HG02763 (cell line): ENCODE measurements around the gene SCN9A.
"Not testable (repeated sequence)": the region's sequence is repeated elsewhere in the genome, so short reads cannot be mapped to it uniquely, and the experiment has no call there.

Experiments used
- ATAC-seq: cut with Tn5 transposase; IDR thresholded peaks from one replicate; pipeline ENCODE4 v1.9.1; 2021; ENCODE audit warnings: mild to moderate bottlenecking, moderate library complexity; ENCODE audit not compliant: unreplicated experiment

The SCN9A gene

DNA sequence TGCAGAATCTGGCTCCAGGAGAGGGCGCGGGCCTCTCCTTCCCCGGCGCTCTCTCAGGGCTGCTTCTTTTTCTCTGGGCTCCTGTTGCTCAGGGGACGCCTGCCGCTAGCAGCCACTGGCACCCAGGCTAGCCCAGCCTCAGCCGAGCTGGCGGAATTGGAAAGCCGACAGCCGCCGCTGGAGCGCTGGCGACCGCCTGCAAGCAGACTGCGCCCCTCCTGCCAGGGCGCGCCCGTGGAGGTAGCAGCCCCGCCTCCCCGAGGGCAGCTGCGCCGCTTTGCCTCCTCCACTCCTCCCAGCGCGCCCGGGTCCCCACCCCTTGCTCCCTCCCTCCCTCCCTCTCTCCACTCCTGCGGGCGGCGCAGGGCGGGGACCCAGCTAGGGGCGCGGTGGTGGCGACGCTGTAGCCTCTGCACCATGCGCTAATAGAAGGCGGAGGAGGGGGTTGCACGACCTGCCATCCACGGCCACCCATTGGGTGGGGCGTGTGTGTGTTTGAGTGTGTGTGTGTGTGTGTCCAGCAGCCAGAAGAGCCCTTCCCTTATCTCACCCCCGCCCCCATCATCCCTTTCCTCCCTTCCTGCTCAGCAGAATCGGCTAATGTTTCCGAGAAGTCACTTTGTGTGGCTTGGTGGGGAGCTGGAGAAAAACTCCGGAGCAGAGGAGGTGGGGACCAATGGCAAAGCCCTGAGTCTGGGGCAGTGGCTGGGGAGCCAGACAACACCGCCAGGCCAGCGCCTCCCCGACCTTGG is at the start of gene SCN9A:
TSS of gene SCN9A (minus strand) at position 209 of the 752 bp plus-strand sequence. CDS start 64,188 bp downstream, outside the sequence.
- ATAC-seq = no peak

GRCh38 chr2:166424841-166425240 is 49.1 kb upstream of the SCN9A start:
- no peak for ATAC-seq

DNA sequence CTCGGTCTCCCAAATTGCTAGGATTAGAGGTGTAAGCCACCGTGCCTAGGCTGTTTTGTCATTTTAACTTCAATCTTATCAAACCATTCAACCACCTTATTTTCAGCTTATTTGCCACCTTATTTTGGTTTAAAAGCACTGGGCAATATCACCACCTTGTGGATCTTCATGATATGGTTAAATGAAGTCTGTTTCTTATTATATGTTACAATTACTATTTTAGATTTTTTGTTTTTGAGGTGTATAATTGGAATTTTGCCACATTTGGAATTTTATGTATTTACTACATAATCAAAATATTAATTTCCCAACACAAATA is 43.8 kb upstream of the SCN9A start:
- ATAC-seq = no peak

GRCh38 chr2:166418853-166419615 is 43.3 kb upstream of the SCN9A start:
- ATAC-seq = no peak

DNA sequence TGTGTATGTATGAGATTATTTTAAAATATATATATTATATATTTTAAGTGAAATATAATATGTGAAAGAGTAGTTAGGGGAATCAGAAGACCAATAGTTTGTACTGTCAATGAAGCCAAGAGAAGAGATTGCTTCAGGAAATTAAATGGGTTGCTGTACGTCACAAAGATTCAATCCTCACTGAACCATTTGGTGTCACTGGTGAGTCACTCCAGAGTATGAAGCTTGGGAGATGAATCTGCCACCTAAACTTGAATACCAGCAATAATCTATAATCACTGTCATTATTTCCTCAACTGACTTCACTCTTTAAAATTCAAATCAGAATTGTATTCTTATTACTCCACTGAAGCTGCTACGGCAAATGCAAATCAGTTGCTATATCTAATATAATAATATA is 41.9 kb upstream of the SCN9A start:
- no peak for ATAC-seq

DNA sequence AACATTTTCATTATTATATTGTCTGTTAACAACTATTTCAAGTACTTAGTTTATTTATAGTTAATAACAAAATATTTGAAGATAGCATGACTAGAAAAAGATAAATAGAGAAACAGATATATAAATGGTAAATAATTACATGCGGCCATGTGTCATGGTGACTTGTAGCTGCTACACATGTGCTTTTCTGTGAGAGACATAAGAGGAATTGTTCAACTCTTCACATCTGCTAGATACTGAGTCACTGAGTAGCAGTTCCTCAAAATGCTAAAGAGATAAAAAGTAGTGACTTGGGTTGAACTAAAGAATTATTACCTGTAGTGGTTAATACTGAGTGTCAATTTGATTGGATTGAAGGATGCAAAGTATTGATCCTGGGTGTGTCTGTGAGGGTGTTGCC is 37.5 kb upstream of the SCN9A start:
- ATAC-seq = no peak

DNA sequence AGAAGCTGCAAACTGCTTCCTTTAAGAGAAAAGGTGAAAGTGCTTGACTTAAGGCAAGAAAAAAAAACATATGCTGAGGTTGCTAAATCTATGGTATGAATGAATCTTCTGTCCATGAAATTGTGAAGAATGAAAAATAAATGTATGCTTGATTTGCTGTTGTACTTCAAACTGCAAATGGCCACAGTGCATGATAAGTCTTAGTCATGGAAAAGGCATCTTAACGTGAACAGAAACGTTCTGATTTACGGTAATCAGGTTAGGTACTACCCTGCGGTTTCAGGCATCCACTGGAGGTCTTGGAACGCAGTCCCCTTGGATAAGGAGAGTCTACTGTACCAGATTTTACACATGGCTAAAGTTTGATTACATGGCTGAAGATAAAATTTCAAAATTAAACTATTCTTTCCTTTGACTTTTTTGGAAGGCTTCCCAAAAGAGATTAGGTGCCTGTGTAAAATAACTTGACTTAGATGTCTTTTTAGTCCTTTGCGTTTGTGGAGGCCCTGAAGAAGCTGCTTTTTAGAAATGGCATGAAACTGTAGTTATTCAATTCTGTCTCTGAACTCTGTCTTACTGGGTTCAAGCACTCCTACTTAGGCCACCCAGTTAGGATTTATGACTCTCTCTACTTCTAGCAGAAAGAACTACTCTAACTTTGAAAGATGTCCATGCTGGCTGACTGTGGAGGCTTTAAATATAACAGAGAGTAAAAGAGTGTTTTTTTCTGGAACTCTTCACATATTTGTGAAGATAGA is 35.9 kb upstream of the SCN9A start:
- ATAC-seq = no peak

DNA sequence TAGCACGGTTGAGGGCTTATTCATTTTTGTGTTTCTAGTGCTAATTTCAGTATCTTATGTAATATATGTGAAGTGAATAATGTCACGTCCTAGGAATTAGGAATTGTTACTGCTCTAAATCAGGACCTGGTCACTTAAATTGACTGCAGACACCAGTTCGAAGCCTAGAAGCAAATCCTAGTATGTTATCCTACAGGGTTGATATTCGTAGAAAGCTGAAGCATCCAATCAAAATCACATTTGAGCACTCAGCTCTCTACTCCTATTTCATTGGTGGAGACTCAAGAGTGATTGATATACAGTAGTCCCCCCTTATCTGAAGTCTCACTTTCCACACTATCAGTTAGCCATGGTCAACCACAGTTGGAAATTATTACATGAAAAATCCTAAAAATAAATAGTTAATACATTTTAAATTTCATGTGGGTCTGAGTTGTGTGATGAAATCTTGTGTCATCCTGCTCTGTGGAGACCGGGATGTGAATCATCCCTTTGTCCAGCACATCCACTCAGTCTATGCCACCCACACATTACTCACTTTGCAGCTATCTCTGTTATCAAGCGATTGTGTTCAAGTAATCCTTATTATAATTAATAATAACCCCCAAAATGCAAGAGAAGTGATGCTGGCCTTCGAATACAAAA is 35.2 kb upstream of the SCN9A start:
- ATAC-seq = no peak

DNA sequence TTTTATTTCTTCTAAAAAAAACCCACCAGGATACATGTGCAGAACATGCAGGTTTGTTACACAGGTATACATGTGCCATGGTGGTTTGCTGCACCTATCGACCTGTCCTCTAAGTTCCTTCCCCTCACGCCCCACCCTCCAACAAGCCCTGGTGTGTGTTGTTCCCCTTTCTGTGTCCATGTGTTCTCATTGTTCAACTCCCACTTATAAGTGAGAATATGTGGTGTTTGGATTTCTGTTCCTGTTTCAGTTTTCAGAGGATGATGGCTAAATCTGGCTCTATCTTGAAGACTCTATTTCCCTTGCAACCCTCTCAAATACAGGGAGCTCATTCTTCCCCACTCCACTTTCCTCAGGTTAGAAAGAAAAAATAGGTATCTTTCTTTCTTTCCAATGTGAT is 32.0 kb upstream of the SCN9A start:
- not testable (repeated sequence) for ATAC-seq

DNA sequence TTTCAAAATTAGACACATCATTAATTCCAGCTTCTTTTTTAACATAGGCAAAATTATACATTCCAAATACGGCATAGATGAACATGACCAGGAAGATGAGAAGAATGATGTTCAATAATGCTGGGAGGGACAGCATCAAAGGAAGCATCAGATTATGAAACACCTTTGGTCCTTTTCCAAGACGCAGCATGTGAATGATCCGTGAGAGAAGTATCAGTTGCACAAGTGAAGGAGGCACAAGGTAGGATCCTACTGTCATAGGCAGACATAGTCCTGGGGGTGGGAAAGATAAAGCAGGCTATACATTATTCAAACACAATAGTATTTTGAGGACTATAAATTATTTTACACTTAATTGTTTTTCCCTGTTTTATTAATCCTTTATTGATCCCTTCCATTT is 30.6 kb upstream of the SCN9A start:
- ATAC-seq = no peak

DNA sequence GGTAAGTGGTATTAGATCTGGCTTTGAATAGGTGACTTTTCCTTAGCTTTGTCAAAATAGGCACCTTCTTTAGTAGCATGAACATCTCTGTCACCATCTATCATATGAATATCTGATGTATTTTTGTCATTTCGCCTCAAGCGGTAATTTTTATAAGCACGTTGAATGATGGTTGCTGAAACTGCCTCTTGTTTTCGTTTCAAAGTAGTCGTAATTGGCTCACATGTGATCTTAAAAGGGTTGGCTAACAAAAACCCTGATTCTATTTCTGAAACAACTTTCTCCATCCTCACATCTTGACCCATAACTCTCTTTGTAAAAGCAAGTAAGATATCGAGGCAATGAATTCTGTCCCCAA is 29.8 kb upstream of the SCN9A start:
- ATAC-seq = no peak

GRCh38 chr2:166404831-166405568 is 29.3 kb upstream of the SCN9A start:
- ATAC-seq = no peak

DNA sequence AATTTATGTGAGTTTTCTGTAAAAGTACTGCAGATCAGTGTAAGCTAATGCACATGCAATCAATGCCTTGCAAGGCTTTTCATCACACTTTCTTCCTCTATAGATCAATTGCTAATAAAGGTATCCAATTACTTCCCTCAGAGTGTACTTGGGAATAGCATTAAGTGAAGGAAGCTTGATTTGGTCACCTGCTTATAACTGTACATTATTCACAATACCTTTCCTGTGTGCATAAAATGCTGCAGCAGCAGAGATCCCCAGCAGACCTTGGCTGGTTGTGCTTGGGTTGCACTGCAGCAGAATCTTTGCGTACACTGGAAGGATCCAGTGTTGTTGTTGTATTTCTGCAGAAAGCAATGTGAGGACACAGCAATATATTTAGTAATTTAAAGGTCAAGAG is 18.5 kb upstream of the SCN9A start:
- no peak for ATAC-seq

DNA sequence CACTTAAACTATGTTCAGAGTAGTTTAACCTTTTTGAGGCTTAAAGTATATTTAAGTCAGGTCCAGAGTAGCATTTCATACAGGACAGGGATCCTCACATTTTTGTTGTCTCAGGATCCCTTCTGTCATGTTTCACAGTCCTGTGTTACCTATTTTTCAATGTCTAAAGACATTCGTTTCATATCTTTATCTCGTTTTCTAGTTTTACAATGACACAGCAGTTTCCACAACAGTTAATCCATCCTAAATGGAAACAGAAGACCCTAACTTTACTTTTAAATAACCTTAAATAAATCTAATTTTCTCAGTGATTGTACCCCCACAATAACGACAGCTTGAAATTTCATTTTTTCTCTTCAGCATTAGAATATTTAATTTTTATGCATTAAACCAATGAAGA is 17.3 kb upstream of the SCN9A start:
- no peak for ATAC-seq

- ATAC-seq = no peak
Measured at GRCh38 chr2:166388481-166389070, 12.8 kb upstream of the SCN9A start.

DNA sequence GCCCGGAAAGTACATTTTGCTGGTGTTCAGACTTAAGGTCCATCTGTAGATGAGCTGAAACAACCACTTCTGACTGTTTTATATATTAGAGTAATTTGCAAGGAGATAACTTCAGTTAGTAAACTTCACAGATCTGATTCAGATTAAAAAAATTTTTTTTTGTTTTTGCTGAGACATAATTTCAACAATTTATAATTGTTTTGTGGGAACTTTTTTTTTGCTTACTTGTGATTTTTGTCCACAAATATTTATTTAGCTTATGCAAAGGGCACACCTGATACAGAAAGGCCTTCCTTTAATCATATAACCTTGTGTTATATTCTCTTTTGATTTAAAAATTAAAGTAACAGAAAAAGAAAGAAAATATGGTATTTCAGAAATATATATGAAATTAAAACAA is 9.6 kb upstream of the SCN9A start:
- ATAC-seq = no peak

- no peak for ATAC-seq
Measured at GRCh38 chr2:166384774-166385173, 9.0 kb upstream of the SCN9A start.

GRCh38 chr2:166382448-166382847 is 6.7 kb upstream of the SCN9A start:
- no peak for ATAC-seq

DNA sequence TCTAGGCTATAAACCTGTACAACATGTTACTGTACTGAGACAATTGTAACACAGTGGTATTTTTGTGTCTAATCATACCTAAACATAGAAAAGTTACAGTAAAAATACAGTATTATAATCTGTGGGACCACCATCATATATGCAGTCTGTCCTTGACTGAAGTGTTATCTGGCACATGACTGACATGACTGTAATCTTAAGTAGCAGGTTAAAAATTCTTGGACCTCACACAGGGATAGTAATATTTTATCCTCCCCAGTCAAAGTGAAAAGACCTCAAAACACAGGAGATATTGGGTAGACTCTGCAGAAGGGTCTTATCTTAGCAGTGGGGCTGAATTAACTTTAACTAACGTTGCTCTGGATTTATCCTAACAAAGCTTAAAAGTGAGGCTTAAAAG is 4.9 kb upstream of the SCN9A start:
- no peak for ATAC-seq

- no peak for ATAC-seq
Measured at GRCh38 chr2:166376873-166377272, 1.1 kb upstream of the SCN9A start.

DNA sequence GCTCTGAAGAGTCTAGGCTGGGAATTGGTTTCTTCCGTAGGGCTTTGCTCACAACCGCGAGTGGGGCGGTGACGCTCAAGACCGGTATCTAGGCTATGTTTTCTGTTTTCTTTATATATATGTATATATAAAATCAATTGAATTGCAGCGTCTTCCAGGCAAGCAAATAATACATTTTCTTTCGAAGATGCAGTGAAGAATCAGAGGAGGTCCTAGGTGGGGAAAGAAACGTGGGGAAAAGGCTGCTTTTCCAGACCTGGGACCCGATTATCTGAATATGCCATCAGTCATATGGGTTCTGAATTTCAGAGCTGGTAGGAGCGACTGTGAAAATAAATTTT is 714 bp upstream of the SCN9A start:
- ATAC-seq = no peak
